Activated naive CD4-positive, alpha-beta T cell treated with Interleukin-2 at 50 U/mL for 16 hours (primary cell): ENCODE measurements around the gene NOSIP.
A peak's percentile ranks its signal among the peaks of the same experiment; 100 is the strongest.

Source experiments
- DNase-seq: peaks from one replicate; pipeline ENCODE4 v3.0.0-alpha.2; 2020

NOSIP gene

DNA sequence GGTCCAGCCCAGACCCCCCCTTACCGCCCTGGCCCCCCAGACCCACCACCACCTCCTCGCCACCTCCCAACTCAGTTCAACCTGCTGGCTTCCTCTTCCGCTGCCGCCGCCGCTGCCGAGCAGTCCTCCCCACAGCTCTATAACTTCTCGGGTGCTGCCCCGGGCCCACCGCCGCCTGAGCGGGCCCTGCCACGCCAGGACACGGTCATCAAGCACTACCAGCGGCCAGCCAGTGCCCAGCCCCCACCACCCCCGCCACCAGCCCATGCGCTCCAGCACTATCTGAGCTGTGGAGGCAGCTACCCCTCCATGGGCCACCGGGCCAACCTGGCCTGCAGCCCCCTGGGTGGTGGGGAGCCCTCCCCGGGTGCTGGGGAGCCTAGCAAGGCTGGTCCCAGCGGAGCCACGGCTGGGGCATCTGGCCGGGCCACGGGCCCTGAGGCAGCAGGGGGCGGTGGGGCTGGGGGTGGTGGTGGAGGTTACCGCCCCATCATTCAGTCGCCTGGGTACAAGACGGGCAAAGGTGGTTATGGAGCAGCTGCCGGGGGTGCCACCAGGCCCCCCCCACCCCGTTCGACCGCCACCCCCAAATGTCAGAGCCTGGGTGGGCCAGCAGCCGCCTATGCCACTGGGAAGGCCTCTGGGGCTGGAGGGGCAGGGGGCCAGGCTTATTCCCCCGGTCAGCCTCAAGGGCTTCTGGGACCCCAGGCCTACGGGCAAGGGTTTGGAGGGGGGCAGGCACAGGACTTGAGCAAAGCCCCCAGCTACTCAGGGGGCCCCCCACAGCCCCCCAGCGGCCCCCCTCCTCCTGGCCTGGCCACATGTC is 14.8 kb upstream of the NOSIP start:
- DNase-seq, result no peak

DNA sequence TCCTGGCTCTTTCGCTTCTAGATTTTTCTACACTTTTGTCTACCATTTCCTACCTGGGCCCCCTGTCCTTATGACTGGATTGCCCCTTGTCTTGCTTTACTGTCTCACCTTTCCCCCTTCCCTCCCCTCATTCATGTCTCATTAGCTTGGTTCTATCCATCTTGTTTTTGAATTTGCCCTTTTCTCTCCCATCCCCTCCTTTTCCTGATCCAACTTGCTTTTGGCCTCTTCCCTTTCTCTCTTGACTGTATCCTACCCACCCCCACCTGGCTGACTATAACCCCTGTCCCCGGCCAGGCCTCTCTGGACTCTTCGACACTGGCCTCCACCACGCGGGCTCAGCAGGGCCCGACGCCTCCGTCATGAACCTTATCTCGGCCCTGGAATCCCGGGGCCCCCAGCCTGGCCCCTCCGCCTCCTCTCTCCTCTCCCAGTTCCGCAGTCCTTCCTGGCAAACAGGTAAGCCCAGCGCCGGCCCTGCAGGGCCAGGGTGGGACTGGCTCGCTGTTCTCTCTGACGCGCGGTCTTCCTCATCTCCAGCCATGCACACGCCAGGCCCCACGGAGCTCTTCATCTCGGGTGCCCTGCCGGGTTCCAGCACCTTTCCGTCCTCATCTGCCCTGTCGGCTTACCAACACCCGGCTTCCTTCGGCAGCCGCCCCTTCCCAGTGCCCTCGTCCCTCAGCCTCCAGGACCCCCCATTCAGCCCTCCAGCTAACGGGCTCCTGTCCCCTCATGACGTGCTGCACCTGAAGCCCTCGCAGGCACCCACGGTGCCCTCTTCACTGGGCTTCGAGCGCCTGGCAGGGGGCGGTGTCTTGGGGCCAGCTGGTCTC is 14.0 kb upstream of the NOSIP start:
- DNase-seq, result no peak

DNA sequence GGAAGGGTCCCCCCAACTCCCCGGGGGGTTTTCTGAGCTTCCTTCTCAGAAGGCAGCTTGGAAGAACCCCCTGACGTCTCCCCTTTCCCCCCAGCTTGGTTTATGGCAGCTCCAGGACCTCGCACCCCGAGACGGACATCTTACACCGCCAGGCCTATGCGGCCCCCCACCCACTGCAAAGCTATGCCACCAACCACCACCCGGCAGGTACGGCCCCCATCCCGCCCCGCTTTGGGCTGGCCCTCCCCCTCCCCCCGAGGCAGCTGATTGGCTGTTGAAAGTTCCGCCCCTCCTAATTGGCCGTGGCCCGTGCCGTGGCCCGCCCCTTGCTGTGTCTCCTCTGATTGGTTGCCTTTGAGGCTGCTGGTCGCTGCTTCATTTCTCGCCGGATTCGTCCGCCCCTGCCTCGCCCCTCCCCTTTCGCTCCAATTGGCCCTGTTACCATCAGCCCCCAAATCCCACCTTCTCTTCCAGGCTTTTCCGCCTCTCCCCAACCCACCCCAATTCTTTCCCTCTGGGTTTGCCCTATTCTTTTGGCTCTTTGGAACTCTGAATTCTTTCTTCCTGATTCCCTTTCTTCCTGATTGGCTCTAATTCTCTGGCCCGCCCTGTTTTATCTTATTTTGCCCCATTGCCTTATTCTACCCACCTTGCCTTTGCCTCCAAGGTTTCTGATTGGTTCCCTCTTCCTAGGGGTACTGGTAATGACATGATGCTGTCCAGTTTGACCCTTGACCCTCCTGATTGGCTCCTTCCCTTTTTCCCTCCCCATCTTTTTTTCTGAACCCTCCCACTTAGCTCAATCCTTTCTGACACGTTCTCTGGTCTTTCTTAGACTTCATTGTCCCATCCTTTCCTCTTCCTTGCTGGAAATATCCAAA is 13.1 kb upstream of the NOSIP start:
- DNase-seq, result peak; percentile 94

DNA sequence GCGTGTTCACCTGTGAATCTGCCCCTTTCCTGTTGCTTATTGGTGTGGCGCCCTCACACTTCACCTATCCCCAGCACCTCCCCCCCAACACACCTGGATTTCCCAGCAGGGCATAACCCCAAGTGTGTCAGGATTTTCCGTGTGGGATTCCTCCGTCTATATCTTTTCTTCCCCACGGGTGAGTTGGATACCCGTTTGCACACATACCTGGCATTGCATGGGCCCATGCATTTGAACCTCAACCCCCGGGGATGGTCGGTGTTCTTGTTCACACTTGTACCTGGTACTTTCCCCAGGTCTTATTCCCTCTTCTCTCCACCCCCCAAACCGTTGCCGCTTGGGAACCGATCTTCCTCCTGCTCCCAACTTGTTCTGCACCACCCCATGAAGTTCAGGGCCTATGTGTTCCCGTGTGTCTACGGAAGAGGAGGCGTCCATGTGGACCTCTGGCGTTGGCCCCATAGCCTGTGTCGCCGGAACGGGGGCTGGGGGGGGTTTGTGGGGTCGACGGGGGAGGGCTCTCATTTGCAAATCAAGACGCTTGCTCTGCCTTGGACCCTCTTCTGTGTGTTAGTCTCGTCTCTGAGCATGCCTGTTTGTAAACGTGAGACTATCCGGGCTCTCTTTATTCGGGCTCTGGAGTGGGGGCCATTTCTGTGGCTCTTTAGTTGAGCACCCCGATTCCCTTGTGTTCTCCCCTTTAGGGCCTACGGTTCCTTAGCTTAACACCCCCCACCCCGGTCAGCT is 12.3 kb upstream of the NOSIP start:
- peak; percentile 19 for DNase-seq

DNA sequence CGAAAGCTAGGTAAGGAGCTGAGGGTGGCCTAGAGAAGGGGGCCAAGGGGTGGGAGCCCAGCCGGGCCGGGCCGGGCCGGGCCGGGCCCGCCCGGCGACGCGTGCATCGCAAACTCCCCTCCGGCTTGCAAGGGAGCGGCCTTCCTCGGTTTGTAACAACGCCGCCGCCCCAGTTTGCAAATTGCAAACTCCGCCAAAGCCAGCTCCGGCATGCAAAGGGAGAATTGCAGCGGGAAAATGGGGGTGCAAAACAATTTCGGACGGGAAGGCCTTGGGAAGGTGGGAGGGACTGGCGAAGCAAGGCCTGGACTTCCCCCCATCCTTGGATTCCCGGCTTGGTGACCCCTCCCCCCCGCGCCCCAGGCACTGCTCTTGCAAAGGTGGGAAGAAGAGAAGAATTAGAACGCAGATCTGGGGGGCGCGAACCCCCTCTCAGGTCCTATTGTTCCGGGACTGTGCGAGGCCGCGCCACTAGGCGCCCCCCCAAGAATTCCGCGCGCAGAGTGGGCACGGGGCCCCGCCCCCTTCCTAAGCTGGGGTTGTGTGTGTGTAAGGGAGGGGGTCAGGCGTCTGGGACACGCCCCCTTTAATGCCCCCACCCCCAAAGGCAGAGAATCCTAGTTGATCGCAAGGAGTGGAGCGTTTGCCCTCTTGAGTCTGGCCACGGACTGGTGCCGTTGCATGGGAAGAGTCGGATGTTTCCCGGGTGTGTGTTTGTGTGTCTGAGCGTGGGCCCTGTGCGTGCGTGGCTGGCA is 11.6 kb upstream of the NOSIP start:
- peak; percentile 49 for DNase-seq

DNA sequence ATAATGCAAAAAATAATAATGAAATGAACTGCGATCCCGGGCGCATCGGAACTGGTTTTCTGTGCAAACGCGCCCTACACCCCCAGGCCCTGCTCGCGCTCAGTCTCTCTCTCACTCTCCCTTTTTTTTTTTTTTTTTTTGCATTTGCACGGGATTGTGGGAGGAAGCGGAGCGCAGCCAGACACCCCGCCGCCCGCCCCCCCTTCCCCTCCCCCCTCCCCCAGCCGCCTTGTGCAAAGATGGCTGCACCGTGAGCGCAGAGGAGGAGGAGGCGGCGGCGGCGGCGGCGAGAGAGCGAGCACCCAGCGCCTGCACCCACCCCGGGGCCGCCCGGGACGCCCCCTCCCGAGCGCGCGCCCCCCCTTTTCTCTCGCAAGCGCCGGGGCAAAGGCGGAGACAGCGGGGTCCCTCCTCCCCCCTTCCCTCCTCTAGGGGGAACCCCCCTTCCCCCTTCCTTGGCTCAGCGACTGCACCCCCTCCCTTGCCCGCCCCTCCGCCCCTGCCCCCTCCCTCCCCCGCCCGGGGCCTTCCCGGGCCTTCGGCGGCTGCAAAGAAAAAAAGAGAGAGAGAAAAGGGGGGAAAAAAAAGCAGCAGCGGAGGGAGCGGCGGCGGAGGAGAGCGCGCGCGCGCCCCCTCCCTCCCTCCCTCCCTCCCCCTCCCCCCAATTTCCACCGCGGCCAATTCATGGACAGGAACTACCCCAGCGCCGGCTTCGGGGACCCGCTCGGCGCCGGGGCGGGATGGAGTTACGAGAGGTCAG is 10.8 kb upstream of the NOSIP start, which contains the start of gene PRR12:
Gene PRR12, plus strand, starts transcription at position 212 of the 760 bp plus-strand sequence. Its CDS starts 473 bp downstream, at position 685.
- DNase-seq, result peak; percentile 64

DNA sequence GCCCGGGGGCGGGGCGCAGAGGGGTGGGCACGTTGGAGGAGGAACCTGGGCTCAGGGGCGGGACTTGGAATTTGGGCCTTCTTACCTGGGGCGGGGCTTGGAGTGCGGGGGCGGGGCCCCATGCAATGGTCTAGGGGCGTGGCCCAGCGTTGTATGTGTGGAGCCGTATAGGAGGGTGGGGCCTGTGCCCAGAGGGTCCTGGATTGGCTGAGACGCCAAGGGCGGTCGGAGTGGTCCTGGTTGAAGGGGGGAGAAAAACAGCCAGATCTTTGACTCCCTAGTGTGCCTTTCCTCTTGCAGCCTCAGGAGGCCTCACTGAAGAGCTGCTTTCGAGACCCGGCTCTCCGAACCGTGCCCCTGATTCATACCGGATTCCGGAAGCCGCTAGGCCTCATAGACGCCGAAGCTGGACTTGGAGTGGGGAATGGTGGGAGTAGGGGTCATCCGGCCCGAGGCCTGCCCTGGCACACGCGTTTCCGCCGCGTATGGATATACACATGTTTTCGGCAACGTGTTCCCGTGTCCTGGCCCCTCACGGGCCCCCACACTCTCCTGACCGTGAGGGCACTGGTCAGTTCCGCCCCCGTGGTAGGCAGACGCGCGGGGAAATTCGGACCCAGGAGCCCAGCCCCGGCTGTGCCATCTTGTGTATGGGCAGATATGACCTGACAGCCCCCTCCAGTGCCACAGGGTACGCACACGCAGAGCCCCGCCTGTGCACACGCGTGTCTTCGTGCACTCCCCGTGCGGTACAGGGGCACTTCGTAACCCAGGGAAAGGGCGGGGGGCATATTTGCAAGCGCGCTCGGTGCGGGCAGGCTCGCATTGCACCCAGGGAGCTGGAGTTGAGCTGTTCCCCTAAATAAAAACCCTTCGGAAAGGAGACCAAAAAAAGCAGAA is 10.0 kb upstream of the NOSIP start:
- DNase-seq, result peak; percentile 88

DNA sequence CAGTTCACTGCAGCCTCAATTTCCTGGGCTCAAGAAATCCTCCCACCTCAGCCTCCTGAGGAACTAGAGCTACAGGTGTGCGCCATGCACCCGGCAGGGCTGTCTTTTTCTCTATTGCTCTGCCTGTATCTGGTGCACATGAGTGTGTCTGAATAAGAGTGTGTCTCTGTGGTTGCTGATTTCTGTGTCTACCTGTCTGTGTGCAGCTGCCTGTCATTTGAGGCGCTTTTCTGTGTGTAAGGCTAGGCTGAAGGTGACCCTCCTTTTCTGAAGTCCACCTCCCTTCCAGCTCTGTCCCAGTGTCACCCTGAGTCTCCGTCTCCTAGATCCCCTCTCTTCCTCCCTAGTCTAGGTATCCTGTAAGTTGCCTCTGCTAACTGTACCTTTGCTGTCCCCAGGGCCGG is 9.1 kb upstream of the NOSIP start:
- no peak for DNase-seq

DNA sequence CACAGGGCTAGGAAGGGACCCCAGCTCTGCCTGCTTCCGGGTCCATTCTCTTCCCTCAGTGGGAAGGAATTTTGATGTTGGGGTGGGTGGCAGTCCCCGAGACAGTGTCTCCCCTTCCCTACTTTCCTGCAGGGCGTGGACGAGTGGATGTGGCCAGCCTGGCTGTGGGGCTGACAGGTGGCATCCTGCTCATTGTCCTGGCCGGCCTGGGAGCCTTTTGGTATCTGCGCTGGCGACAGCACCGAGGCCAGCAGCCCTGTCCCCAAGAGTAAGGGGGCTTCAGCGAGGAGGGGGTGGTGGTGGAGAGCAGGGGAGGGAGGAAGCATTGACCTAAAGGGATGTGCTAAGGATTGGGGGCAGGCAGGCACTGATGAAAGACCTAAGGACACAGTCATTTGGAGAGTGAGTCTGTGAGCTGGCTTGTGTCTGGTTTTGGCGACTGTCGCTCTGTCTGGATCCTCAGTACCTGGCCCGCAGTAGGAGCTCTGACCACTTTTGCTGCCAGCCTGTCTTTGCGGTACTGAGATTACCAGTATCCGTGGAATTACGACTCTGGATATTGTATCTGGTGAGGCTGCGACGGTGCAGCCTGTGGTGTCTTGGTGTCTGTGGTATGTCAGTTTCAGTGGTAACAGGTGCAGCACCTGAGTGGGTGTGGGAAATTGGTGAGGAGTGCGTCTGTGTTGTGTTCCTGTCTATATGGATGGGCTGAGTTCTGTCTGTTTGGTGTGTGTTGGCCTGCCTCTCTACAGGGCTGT is 8.2 kb upstream of the NOSIP start:
- DNase-seq, result peak; percentile 61

DNA sequence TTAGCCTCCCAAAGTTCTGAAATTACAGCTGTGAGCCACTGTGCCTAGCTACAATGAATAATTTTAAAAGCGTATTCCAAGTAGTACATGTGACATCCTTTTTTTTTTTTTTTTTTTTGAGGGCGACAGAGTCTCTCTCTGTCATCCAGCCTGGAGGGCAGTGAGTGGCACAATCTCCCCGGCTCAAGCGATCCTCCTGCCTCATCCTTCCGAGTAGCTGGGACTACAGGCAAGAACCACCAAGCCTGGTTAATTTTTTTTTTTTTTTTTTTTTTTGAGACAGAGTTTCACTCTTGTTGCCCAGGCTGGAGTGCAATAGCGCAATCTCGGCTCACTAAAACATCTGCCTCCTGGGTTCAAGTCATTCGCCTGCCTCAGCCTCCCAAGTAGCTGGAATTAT is 6.9 kb upstream of the NOSIP start:
- no peak for DNase-seq

DNA sequence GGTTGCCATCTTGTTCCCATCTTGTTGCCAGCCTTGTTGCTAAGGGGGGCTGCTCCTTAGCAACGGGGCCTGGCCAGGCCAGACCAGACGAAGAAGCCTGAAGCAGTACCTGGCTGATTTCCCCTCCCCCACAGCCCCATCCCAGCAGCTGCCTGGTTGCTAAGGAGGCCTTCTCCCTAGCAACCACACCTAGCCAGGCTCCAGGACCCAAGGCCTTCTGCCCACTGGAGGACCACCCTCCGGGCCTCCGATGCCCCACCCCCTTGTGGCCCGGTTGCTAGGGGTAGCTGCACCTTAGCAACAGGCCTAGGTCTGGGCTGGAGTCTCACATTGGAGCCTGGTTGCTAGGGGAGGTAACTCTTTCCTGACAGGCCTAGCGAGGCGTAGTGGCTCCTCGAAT is 4.7 kb upstream of the NOSIP start:
- no peak for DNase-seq

DNA sequence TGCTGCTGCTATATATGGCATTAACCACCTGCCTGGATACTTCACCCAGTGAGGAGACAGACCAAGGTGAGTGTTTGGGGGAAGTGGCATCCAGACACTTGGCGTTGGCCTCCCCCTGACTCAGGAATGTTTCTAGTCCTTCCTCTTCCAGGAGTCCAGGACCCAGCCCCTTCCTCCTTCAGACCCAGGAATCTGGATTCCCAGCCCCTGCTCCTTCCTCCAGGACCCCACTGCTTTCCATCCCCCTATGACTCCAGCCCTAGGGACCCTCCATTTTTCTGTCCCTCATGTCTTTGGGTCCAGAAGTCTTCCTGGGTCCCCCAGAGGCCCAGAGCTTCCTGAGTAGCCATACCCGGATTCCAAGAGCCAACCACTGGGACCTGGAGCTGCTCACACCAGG is 2.9 kb upstream of the NOSIP start:
- DNase-seq, result no peak

DNA sequence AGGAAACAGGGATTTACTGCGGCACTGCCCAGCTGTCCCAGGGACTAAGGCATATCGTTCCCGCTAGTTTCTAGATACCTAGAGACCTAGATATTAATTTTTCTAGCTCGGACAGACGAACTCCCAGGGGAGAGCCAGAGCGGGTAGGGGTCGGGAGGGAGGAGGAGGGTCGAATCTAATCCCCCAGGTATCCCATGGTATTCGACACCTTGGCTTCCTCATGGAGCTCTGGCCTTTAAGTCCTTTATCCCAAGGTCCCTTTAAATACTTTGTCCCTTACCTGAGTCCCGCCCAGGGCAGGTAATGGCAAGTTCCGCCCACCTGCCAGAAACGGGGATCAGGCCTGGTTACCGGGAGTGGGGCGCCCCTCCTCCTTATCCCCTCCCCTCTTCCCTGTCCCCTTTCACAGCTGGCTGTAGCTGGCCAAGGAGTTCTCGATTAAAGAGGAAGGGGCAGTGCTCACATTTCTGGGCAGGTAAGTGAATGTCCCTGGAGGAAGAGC is 702 bp upstream of the NOSIP start, which contains the start of gene PRRG2:
Gene PRRG2, plus strand, starts transcription at position 310 of the 502 bp plus-strand sequence. CDS start 1,904 bp downstream, outside the sequence.
- DNase-seq, result no peak

DNA sequence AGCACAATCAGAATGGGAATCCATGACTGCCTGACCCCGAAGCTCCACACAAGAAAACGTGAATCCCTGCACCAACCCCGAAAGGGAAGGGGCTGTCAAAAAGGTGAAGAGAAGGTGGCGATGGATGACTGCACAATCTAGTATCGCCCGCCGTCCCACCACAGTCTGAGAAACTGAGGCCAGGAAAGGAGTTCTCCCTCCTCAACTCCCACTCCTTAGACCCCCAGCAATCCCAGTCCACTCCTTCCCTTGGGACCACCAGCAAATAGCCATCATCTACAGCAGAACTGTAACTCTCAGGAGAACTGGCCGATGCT is 451 bp downstream of the NOSIP start:
- no peak for DNase-seq

DNA sequence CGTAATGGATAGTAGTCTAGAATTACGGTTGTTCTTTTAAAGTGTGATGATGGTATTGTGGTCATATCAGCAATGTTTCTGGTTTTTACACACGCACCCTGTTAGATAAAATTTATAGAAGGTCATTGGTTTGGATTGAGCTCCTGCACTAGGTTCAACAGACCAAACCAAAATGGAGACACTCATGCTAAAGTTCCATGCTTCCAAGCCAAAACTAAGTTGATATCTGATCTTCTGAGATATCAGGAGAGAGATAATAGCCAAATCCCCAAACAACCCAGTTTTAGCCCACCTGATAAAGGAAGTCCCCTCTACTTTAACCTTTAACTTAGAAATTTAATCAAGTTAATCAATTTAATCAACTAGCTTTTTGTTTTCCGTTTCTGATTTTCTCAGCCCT is 1.2 kb downstream of the NOSIP start:
- DNase-seq, result no peak

DNA sequence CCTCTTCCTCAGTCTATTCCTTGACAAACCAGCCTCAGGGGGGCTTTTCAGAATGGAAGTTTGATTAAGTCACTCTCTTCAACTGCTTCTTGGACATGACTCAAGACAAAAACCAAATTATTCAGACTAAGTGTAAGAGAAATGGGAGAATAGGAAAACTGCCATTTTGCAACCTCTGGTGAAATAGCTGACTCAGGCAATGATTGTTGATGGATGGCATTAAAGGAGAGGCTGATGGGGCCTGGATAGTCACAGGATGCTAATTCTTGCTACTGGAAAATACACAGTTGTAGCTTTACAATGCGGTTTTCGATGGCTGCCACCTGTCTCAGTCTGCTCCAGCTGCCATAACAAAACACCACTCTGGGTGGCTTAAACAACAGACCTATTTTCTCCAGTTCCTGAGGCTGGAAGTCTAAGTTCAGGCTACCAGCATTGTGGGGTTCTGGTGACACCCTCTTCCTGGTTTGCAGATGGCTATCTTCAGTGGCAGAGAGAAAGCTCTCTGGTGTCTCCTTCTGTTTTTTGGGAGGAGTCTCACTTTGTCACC is 6.1 kb downstream of the NOSIP start:
- DNase-seq, result no peak

DNA sequence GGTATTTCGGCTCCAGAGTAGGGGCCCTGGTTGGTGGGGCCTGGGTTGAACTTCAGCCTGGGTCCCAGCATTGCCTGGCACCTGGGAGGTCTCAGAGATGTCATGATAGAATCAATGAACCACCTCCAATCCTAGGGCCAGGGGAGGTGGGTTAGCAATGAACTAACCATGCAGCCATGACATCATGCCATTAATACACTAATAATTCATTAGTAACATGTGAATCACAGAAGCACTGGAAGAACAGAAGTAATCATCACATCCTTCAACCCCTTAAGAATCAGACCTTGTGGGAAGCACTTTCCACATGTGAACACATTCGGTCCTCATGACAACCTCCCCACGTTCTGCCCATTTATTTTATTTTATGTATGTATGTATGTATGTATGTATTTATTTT is 6.9 kb downstream of the NOSIP start:
- no peak for DNase-seq

DNA sequence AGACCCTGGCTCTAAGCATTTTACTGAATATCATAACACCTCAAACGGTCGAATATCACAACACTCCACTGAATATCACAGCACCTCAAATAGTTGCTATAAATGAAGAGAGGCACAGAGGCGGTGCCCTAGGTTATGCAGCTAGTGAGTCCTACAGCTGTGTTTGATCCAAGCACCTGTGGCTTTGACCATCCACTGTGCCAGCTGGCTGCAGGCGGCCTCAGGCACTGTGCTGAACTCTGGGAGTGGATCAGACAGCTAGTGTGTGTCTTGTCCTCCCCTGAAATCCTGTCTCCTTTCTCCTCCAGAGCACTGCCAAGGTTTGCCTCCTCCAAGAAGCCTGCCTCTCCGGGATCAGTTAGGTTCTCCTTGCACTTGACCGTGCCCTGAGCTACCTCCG is 7.3 kb downstream of the NOSIP start:
- DNase-seq, result no peak
